ENCODE measurements around the gene GJA10. TPM values are rescaled to one million over a fixed set of nuclear protein-coding genes. Genes with fewer than 3 reads are reported as not detected.

The GJA10 gene
- total and polyA plus RNA-seq, 8 donors = not detected

DNA sequence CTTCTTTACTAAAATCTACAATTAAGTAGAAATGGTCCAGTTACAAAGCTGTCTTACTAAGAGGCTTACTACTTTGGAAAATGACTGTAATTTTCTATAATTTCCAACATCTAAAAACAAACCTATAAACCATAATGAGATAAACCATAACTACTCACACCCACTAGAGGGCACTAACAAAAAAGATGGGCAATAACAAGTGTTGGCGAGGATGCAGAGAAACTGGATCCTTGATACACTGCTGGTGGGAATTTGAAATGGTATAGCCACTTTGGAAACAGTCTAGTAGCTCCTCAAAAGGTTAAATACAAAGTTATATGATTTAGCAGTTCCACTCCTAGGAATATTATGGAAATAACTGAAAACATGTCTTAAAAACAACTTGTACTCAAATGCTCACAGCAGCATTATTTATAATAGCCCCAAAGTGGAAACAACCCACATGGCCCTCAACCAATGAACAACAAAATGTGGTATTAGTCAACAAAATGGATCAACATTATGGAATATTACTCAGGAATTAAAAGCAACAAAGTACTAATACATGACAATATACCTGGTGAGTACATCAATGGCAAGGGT is 50.6 kb downstream of the GJA10 start:
- Histone ChIP-seq H3K27ac (no peak overlapping the region), H3K4me3 (no peak overlapping the region), H3K9me3 (no peaks in the 10 kb centered on the region), H3K4me1 (peaks cover 10% of the 10 kb centered on the region in 2 donors), H3K36me3 (no peaks in the 10 kb centered on the region), H3K27me3 (no peaks in the 10 kb centered on the region)
- TF ChIP-seq, protein P1, sequence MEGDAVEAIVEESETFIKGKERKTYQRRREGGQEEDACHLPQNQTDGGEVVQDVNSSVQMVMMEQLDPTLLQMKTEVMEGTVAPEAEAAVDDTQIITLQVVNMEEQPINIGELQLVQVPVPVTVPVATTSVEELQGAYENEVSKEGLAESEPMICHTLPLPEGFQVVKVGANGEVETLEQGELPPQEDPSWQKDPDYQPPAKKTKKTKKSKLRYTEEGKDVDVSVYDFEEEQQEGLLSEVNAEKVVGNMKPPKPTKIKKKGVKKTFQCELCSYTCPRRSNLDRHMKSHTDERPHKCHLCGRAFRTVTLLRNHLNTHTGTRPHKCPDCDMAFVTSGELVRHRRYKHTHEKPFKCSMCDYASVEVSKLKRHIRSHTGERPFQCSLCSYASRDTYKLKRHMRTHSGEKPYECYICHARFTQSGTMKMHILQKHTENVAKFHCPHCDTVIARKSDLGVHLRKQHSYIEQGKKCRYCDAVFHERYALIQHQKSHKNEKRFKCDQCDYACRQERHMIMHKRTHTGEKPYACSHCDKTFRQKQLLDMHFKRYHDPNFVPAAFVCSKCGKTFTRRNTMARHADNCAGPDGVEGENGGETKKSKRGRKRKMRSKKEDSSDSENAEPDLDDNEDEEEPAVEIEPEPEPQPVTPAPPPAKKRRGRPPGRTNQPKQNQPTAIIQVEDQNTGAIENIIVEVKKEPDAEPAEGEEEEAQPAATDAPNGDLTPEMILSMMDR (IDR thresholded peaks at IDR 0.05) = peak in 1 of 2 donors; percentile 14
- ATAC-seq = no peak
- no peak for DNase-seq
- intact Hi-C loops (cut with DNase I) = loop anchor here in 1 of 2 donors (10.0 kb wide), 2 partner anchors 450 to 540 kb away; no protein-coding TSS in a partner anchor

Other genes starting within 250 kb of the GJA10 start
- 10 to 100 TPM; 24.6 to 35.0 TPM for gene MDN1, start 74.7 kb upstream of the GJA10 start, total RNA-seq
- 10 to 100 TPM; 39.1 to 42.2 (median 40.2) TPM for gene MDN1, start 74.7 kb upstream of the GJA10 start, polyA plus RNA-seq (ENCODE audit: insufficient read length in 6 of 6)
- gene CASP8AP2, start 64.6 kb upstream of the GJA10 start, total RNA-seq = 10 to 100 TPM; 15.9 to 16.4 TPM
- gene CASP8AP2, start 64.6 kb upstream of the GJA10 start, polyA plus RNA-seq (ENCODE audit: insufficient read length in 6 of 6) = 10 to 100 TPM; 21.7 to 30.0 (median 24.8) TPM

Measured in left lung (tissue), 10 donors.